ENCODE measurements around the gene DUSP7. TPM values are rescaled to one million over a fixed set of nuclear protein-coding genes. Genes with fewer than 3 reads are reported as not detected.

DUSP7 gene
- total and polyA plus RNA-seq, 2 donors from 2014 or later = 10.1 to 19.8 TPM

- TF ChIP-seq CTCF (IDR thresholded peaks at IDR 0.05; ENCODE audit: borderline replicate concordance, extremely low read depth, insufficient read depth) = no peak
Measured at GRCh38 chr3:51999846-52000245, 56.5 kb downstream of the DUSP7 start.

More at GRCh38 chr3:51999846-52000245, 56.5 kb downstream of the DUSP7 start:
- Histone ChIP-seq H3K4me1 (ENCODE audit: control insufficient read depth in 2 of 3, insufficient read depth in 2 of 3, low read depth in 1 of 3, low read length in 3 of 3) (peaks cover 0 to 8% (median 2%) of the 10 kb centered on the region in 3 donors), H3K27ac (ENCODE audit: low read depth in 2 of 2, low read length in 2 of 2) (no peak overlapping the region), H3K9ac (ENCODE audit: low read length in 3 of 3) (no peak overlapping the region), H3K9me3 (ENCODE audit: control insufficient read depth in 2 of 3, insufficient read depth in 1 of 3, low read length in 3 of 3) (no peaks in the 10 kb centered on the region), H3K27me3 (ENCODE audit: control insufficient read depth, insufficient read depth, low read length) (no peaks in the 10 kb centered on the region), H3K36me3 (ENCODE audit: control insufficient read depth in 2 of 3, insufficient read depth in 3 of 3, low read length in 3 of 3) (peaks cover 0 to under 1% (median 0%) of the 10 kb centered on the region in 3 donors), H3K4me3 (ENCODE audit: low read length in 3 of 3) (no peak overlapping the region)
- intact Hi-C loops (cut with DNase I) = loop anchor here (5.0 kb wide), 2 partner anchors 122 to 142 kb away; no protein-coding TSS in a partner anchor
- DNase-seq = no peak
- no peak for FAIRE-seq

Other genes starting within 250 kb of the DUSP7 start
- gene IQCF2, start 195.0 kb downstream of the DUSP7 start, total RNA-seq = not detected
- gene IQCF2, start 195.0 kb downstream of the DUSP7 start, polyA plus RNA-seq (ENCODE audit: insufficient read depth, low read depth, low replicate concordance) = not detected
- not detected for gene IQCF5, start 181.0 kb downstream of the DUSP7 start, total RNA-seq
- gene IQCF5, start 181.0 kb downstream of the DUSP7 start, polyA plus RNA-seq (ENCODE audit: insufficient read depth, low read depth, low replicate concordance) = not detected
- gene IQCF1, start 153.2 kb downstream of the DUSP7 start, total RNA-seq = not detected
- gene IQCF1, start 153.2 kb downstream of the DUSP7 start, polyA plus RNA-seq (ENCODE audit: insufficient read depth, low read depth, low replicate concordance) = not detected
- 18.6 TPM for gene RRP9, start 114.7 kb downstream of the DUSP7 start, total RNA-seq
- gene RRP9, start 114.7 kb downstream of the DUSP7 start, polyA plus RNA-seq (ENCODE audit: insufficient read depth, low read depth, low replicate concordance) = 17.8 TPM
- 28.5 TPM for gene PARP3, start 114.2 kb downstream of the DUSP7 start, total RNA-seq
- gene PARP3, start 114.2 kb downstream of the DUSP7 start, polyA plus RNA-seq (ENCODE audit: insufficient read depth, low read depth, low replicate concordance) = 30.1 TPM
- gene GPR62, start 101.2 kb downstream of the DUSP7 start, total RNA-seq = 0.09 TPM
- 0.41 TPM for gene GPR62, start 101.2 kb downstream of the DUSP7 start, polyA plus RNA-seq (ENCODE audit: insufficient read depth, low read depth, low replicate concordance)
- gene PCBP4, start 89.1 kb downstream of the DUSP7 start, total RNA-seq = 31.7 TPM
- gene PCBP4, start 89.1 kb downstream of the DUSP7 start, polyA plus RNA-seq (ENCODE audit: insufficient read depth, low read depth, low replicate concordance) = 34.0 TPM
- gene ABHD14B, start 82.5 kb downstream of the DUSP7 start, total RNA-seq = 73.5 TPM
- 207 TPM for gene ABHD14B, start 82.5 kb downstream of the DUSP7 start, polyA plus RNA-seq (ENCODE audit: insufficient read depth, low read depth, low replicate concordance)
- 20.7 TPM for gene ABHD14A, start 81.5 kb downstream of the DUSP7 start, total RNA-seq
- 50.5 TPM for gene ABHD14A, start 81.5 kb downstream of the DUSP7 start, polyA plus RNA-seq (ENCODE audit: insufficient read depth, low read depth, low replicate concordance)
- 68.1 TPM for gene ACY1, start 73.0 kb downstream of the DUSP7 start, total RNA-seq
- 856 TPM for gene ACY1, start 73.0 kb downstream of the DUSP7 start, polyA plus RNA-seq (ENCODE audit: insufficient read depth, low read depth, low replicate concordance)
- 785 TPM for gene RPL29, start 60.7 kb downstream of the DUSP7 start, total RNA-seq
- 1,416 TPM for gene RPL29, start 60.7 kb downstream of the DUSP7 start, polyA plus RNA-seq (ENCODE audit: insufficient read depth, low read depth, low replicate concordance)
- gene POC1A, start 97.9 kb upstream of the DUSP7 start, total RNA-seq = 2.2 TPM
- gene POC1A, start 97.9 kb upstream of the DUSP7 start, polyA plus RNA-seq (ENCODE audit: insufficient read depth, low read depth, low replicate concordance) = 2.5 TPM
- gene ALAS1, start 141.6 kb upstream of the DUSP7 start, total RNA-seq = 42.8 TPM
- 77.2 TPM for gene ALAS1, start 141.6 kb upstream of the DUSP7 start, polyA plus RNA-seq (ENCODE audit: insufficient read depth, low read depth, low replicate concordance)
- 0.94 TPM for gene TLR9, start 169.1 kb upstream of the DUSP7 start, total RNA-seq
- not detected for gene TLR9, start 169.1 kb upstream of the DUSP7 start, polyA plus RNA-seq (ENCODE audit: insufficient read depth, low read depth, low replicate concordance)
- 59.9 TPM for gene TWF2, start 182.6 kb upstream of the DUSP7 start, total RNA-seq
- 44.0 TPM for gene TWF2, start 182.6 kb upstream of the DUSP7 start, polyA plus RNA-seq (ENCODE audit: insufficient read depth, low read depth, low replicate concordance)
- gene PPM1M, start 189.2 kb upstream of the DUSP7 start, total RNA-seq = 32.5 TPM
- 23.2 TPM for gene PPM1M, start 189.2 kb upstream of the DUSP7 start, polyA plus RNA-seq (ENCODE audit: insufficient read depth, low read depth, low replicate concordance)
- gene WDR82, start 222.1 kb upstream of the DUSP7 start, total RNA-seq = 75.8 TPM
- 20.9 TPM for gene WDR82, start 222.1 kb upstream of the DUSP7 start, polyA plus RNA-seq (ENCODE audit: insufficient read depth, low read depth, low replicate concordance)
- gene GLYCTK, start 231.3 kb upstream of the DUSP7 start, total RNA-seq = 30.7 TPM
- 50.2 TPM for gene GLYCTK, start 231.3 kb upstream of the DUSP7 start, polyA plus RNA-seq (ENCODE audit: insufficient read depth, low read depth, low replicate concordance)